GM21576 (cell line): ENCODE results near the gene CFAP77.

Experiments used
- ATAC-seq: cut with Tn5 transposase; IDR thresholded peaks from one replicate; pipeline ENCODE4 v1.9.1; 2021; ENCODE audit warnings: mild to moderate bottlenecking, moderate library complexity; ENCODE audit not compliant: unreplicated experiment

The CFAP77 gene

DNA sequence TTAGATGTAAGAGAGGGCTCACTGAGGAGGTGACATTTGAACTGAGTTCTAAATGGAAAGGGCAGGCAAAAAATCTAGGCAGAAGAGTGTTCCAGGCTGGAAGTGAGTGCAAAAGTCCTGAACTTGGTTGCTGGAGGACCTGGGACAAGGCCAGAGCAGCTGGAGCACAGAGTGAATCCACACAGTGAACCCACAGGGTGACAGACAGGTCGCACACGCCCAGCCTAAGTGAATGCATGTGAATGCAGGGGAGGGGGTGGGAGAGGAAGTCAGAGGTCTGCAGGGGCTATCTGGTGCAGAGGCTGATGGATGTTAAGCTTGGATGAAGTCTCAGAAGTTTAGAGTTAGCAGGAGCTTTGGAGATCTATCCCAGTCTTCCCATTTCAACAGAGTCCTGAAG, 2.8 kb upstream of the CFAP77 start:
- no peak for ATAC-seq

DNA sequence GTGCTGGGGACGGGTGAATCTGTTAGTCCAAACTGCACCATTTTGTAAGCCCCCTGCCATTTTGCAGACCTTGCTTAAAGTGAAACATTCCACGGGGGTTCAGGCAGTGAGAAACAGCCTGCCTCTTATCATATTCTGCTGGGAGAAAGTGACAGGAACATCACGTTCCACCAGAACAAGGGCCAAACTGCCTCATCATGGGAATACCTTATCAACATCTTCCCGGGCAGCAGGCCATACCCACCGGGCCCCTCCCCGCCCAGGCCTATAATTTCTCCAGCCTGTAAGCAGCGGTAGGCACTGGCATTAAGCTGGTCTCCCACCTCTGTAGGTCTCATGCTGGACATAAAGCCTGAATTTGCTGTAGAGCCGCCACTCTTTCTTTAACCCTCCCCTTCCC, 1.5 kb upstream of the CFAP77 start:
- ATAC-seq: no peak

DNA sequence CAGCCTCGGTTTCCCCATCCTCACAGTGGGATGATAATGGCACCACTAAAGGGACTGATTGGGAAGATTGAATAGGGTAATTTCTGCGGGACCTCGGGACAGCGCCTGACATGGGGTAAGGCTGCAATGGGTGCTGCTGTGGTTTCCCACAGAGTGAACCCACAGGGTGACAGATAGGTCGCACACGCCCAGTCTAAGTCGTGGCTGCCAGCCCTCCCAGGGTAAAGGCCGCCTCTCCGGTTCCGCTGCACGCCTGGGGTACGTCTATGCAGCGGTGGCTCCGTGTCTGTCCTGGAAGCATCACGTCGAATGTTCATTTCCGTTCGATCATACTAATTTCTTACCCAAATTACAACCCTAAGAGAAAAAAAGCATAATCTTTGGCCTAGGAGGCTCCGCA, 631 bp downstream of the CFAP77 start:
- no peak for ATAC-seq

GRCh38 chr9:132411091-132411508, 1.1 kb downstream of the CFAP77 start:
- ATAC-seq: no peak

DNA sequence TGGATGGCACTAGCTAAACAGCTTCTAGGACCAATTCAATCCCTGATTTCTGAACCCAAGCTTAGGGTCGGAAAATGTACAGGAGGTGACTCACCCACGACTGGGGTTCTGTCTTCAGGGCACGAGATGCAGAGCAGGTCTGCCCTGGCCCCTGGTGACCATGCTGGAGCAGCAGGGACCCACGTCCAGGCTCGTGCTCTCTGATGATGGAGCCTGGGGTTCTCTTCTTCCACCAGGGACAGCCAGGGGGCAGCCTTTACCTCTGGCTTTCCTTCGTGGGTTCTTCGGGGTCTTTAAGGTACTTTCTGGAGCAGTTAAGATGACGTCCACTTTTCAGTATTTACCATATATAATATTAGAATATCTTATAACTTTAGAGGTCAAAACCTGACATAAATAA, 2.1 kb downstream of the CFAP77 start:
- ATAC-seq: no peak

- no peak for ATAC-seq
Observed at GRCh38 chr9:132413926-132414325, 3.9 kb downstream of the CFAP77 start.

- ATAC-seq: no peak
Observed at GRCh38 chr9:132414731-132415130, 4.7 kb downstream of the CFAP77 start.

GRCh38 chr9:132415181-132415580, 5.2 kb downstream of the CFAP77 start:
- ATAC-seq: no peak

- no peak for ATAC-seq
Observed at GRCh38 chr9:132418726-132419363, 8.8 kb downstream of the CFAP77 start.

DNA sequence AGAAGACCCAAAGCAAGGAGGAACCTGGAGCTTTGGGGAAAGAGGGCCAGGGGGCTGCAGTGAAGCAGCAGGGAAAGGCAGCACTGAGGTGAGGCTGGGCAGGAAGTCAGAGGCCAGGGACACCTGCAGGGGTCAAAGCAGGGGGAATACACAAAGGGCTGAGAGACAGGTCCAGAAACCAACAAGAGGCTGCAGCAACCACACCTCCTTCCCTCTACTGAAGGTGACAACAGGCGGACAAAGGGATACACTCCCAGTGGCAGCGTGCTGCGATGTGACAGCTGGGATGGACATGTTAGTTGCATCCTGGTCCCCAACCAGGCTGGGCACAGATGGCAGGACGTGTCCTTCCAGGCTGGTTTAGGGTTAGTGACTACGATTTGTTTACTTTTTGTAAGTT, 12.6 kb downstream of the CFAP77 start:
- ATAC-seq: no peak

GRCh38 chr9:132423503-132423902, 13.5 kb downstream of the CFAP77 start:
- ATAC-seq: no peak

- ATAC-seq: no peak
Observed at GRCh38 chr9:132424857-132425674, 15.1 kb downstream of the CFAP77 start.

DNA sequence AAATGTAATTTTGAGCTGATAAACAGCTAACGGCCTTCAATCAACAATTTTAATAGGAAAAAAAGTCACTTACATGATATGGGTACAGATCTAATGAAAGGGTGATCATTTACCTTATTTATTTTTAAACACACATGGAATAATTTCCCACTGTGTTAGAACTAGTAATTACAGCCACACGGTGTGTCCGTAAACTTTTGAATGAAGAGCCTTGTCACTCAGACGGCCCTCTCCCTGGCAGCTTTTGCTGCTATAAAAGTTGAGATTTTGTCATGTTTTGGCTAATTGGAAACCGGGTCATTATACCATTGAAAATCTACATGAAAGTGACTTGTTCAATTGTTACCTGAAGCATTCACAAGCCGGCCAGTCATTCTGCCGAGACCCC, 15.7 kb downstream of the CFAP77 start:
- no peak for ATAC-seq

DNA sequence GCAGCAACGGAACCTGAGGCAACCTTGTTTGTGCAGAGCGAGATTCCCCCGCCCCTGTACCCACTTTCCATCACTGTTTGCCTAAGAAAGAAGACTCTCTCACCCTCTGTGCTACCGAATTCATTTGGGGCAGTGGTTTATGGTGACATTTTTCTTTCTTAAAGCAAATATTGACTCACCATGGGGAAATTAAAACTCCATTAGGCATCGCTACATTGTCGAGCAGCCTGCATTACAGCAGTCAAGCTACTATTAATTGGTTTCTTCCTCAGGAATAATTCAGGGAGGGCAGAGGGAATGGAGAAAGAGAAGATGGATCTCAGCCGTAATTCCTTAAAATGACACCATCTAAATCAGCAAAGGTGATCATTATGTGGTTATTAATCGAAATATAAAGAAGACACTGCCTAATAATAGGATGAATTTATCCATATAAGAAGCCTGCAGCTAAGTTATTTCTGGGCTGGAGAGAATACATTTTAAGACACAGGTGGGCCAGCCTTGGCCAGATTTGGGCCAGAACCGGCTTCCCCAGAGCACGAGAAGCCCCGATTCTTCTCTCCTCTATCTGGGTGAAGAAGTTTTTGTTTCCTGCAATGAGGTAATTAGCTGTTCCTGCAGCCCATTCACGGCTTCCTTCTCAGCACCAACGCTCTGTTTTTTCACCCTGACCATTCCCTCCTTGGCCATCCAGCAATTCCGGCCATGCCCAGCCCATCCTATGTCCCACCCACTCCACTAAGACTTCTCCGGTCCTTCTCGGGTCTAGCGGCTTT, 16.8 kb downstream of the CFAP77 start:
- ATAC-seq: no peak

DNA sequence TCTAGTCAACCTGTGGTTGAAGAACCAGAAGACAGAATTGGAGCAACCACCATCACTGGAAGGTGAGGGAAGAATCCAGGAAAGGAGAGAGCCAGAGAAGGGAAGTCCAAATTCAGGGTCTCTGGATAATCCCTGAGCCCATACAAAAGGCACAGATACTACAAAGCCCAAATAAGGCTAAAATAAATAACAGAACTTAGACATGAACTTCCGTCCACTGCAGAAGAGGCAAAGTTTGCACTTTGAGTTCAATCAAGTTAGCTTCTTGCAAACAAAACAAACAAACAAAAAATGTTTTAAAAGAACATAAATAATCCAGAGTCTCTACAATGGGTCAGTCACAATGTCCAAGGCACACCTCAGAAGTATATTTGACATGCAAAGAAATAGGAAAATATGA, 21.0 kb downstream of the CFAP77 start:
- no peak for ATAC-seq

DNA sequence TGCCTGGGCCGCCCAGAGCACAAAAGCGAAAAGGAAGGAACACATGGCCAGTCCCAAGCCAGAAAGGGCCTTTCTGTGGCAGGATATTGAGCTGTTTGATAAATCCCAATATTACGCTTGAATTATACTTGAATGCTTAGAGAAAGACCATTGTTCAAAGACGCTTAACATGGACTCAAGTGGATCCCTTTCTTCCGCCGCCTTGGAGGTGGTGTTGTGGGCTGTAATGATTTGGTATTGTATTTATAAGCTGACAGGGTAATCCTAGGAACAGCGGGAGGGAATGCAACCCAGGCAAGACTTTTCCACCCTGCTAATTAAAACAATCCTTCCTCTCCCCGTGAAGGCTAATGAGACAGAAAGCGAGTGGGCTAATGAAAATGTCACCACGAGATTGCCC, 24.9 kb downstream of the CFAP77 start:
- ATAC-seq: no peak

GRCh38 chr9:132439153-132439552, 29.1 kb downstream of the CFAP77 start:
- no peak for ATAC-seq

DNA sequence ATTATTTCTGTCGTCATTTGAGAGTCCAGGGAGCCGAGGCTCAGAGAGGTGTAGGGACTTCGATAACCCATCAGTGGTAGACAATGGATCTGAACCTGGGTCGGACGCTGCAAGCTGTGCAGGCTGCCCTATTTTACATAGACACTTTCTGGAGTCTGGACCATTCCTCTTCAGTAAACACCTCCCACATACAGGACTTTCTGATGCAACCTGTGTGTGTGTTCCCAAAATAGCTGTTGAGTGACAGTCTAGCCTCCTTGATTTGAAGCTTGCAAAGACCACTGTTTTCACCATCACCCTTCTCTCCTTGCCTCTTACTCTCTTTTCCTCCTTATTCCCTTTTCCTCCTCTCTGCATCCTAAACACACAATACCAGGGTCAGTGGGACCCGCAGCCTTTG, 30.7 kb downstream of the CFAP77 start:
- ATAC-seq: no peak

- no peak for ATAC-seq
Observed at GRCh38 chr9:132441404-132441803, 31.4 kb downstream of the CFAP77 start.

GRCh38 chr9:132443951-132444607, 34.1 kb downstream of the CFAP77 start:
- ATAC-seq: no peak

GRCh38 chr9:132446887-132447286, 36.9 kb downstream of the CFAP77 start:
- no peak for ATAC-seq
